RWPE2 (cell line): Measurements from ENCODE around the gene ENDOG.
A peak's percentile ranks its signal among the peaks of the same experiment; 100 is the strongest.
"Not testable (repeated sequence)": the region's sequence is repeated elsewhere in the genome, so short reads cannot be mapped to it uniquely, and the experiment has no call there.

Source experiments
- ATAC-seq: fragments of 200-7000 bp; cut with Tn5 transposase; 3 replicates; pipeline ENCODE4 v1.9.1; 2021; ENCODE audit warnings: low read depth
- DNase-seq: peaks from one replicate; pipeline ENCODE4 v3.0.0-alpha.2; 2020; ENCODE audit warnings: low spot score
- H3K27ac ChIP-seq: fragments of 450-650 bp; 2 replicates; pipeline ENCODE4 v1.5.1; 2017; ENCODE audit warnings: mild to moderate bottlenecking; ENCODE audit not compliant: poor library complexity, severe bottlenecking
- H3K27me3 ChIP-seq: fragments of 250-450 bp; sonication (Bioruptor Pico); 2 replicates; pipeline ENCODE4 v1.5.1; 2021; ENCODE audit warnings: mild to moderate bottlenecking, moderate library complexity; ENCODE audit not compliant: insufficient read depth, poor library complexity, severe bottlenecking
- H3K36me3 ChIP-seq: fragments of 250-450 bp; sonication (Bioruptor Pico); 2 replicates; pipeline ENCODE4 v1.5.1; 2020; ENCODE audit warnings: low read depth, mild to moderate bottlenecking, moderate library complexity
- H3K4me1 ChIP-seq: fragments of 250-450 bp; sonication (Bioruptor Pico); 2 replicates; pipeline ENCODE4 v1.5.1; 2021; ENCODE audit warnings: mild to moderate bottlenecking, moderate library complexity; ENCODE audit not compliant: insufficient read depth, poor library complexity, severe bottlenecking
- H3K4me3 ChIP-seq: fragments of 250-450 bp; sonication (Bioruptor Pico); 2 replicates; pipeline ENCODE4 v1.5.1; 2021; ENCODE audit warnings: mild to moderate bottlenecking, moderate library complexity; ENCODE audit not compliant: severe bottlenecking
- H3K9me3 ChIP-seq: fragments of 250-450 bp; sonication (Bioruptor Pico); 2 replicates; pipeline ENCODE4 v1.5.1; 2021; ENCODE audit warnings: mild to moderate bottlenecking, moderate library complexity; ENCODE audit not compliant: severe bottlenecking
- CTCF ChIP-seq: fragments of 450-650 bp; IDR thresholded peaks from one replicate; pipeline ENCODE4 v1.5.1; 2017; ENCODE audit warnings: mild to moderate bottlenecking, moderate library complexity; ENCODE audit not compliant: poor library complexity, severe bottlenecking

The ENDOG gene

GRCh38 chr9:128788445-128788844 is 29.9 kb upstream of the ENDOG start:
- peak overlapping the region; percentile 100 for H3K4me3 ChIP-seq
- no peaks in the 10 kb centered on the region for H3K9me3 ChIP-seq
- no peak for ATAC-seq
- TF ChIP-seq CTCF: no peak
- no peaks in the 10 kb centered on the region for H3K4me1 ChIP-seq
- peak overlapping the region; percentile 46 for H3K27ac ChIP-seq
- H3K27me3 ChIP-seq: no peaks in the 10 kb centered on the region
- DNase-seq: no peak
- H3K36me3 ChIP-seq: peaks cover 27% of the 10 kb centered on the region

GRCh38 chr9:128790536-128790935 is 27.8 kb upstream of the ENDOG start:
- TF ChIP-seq CTCF: no peak
- DNase-seq (no peak), ATAC-seq (no peak)
- no peak overlapping the region for H3K27ac ChIP-seq
- no peaks in the 10 kb centered on the region for H3K9me3 ChIP-seq
- peaks cover 38% of the 10 kb centered on the region for H3K36me3 ChIP-seq
- H3K4me3 ChIP-seq: no peak overlapping the region
- no peaks in the 10 kb centered on the region for H3K4me1 ChIP-seq
- no peaks in the 10 kb centered on the region for H3K27me3 ChIP-seq

GRCh38 chr9:128792134-128792533 is 26.2 kb upstream of the ENDOG start:
- Histone ChIP-seq H3K9me3 (no peaks in the 10 kb centered on the region), H3K36me3 (peaks cover 51% of the 10 kb centered on the region), H3K27ac (no peak overlapping the region), H3K4me3 (no peak overlapping the region), H3K27me3 (no peaks in the 10 kb centered on the region), H3K4me1 (no peaks in the 10 kb centered on the region)
- TF ChIP-seq CTCF: no peak
- DNase-seq: no peak
- no peak for ATAC-seq

GRCh38 chr9:128792978-128793686 is 25.2 kb upstream of the ENDOG start:
- ATAC-seq (no peak), DNase-seq (no peak)
- Histone ChIP-seq H3K9me3 (no peaks in the 10 kb centered on the region), H3K4me3 (no peak overlapping the region), H3K27ac (no peak overlapping the region), H3K36me3 (peaks cover 60% of the 10 kb centered on the region), H3K27me3 (no peaks in the 10 kb centered on the region), H3K4me1 (no peaks in the 10 kb centered on the region)
- no peak for TF ChIP-seq CTCF

- not testable (repeated sequence) for H3K4me3 ChIP-seq, ATAC-seq, H3K27me3 ChIP-seq, DNase-seq, H3K4me1 ChIP-seq, H3K27ac ChIP-seq, H3K9me3 ChIP-seq
- H3K36me3 ChIP-seq: peaks cover 75% of the 10 kb centered on the region
Observed at GRCh38 chr9:128794961-128795360, 23.3 kb upstream of the ENDOG start.
